ENCODE data around the gene PPP2R5D.

GRCh38 chr6:43052842-43053544 lies 68.6 kb downstream of the PPP2R5D start:
- no peak for TF ChIP-seq CTCF (conservative IDR thresholded peaks at IDR 0.05)
- TF ChIP-seq ZFX (IDR thresholded peaks at IDR 0.05) = no peak
